Chondrocyte (in vitro differentiated cells): ENCODE data around the gene KCNK16. TPM values are rescaled to one million over a fixed set of nuclear protein-coding genes. Genes with fewer than 3 reads are reported as not detected.
A peak's percentile ranks its signal among the peaks of the same experiment; 100 is the strongest.

Source experiments
- DNase-seq: peaks from one replicate; pipeline ENCODE4 v3.0.0; 2021; ENCODE audit warnings: mixed read lengths, low spot score
- H3K27ac Mint-ChIP-seq: one replicate; pipeline ENCODE4 v1.8.0; 2021; ENCODE audit warnings: mild to moderate bottlenecking, moderate library complexity, mixed read lengths; ENCODE audit not compliant: unreplicated experiment
- H3K27me3 Mint-ChIP-seq: 2 replicates; pipeline ENCODE4 v1.8.0; 2021; ENCODE audit warnings: low read depth, mixed read lengths
- H3K36me3 Mint-ChIP-seq: 2 replicates; pipeline ENCODE4 v1.8.0; 2021; ENCODE audit warnings: low read depth, mixed read lengths
- H3K4me1 Mint-ChIP-seq: 2 replicates; pipeline ENCODE4 v1.8.0; 2021; ENCODE audit warnings: low read depth, mild to moderate bottlenecking, mixed read lengths
- H3K4me3 Mint-ChIP-seq: one replicate; pipeline ENCODE4 v1.8.0; 2021; ENCODE audit warnings: mild to moderate bottlenecking, moderate library complexity, mixed read lengths; ENCODE audit not compliant: unreplicated experiment
- H3K9me3 Mint-ChIP-seq: 2 replicates; pipeline ENCODE4 v1.8.0; 2021; ENCODE audit warnings: low read depth, mixed read lengths
- CTCF ChIP-seq: fragments of 200-600 bp; sonication (generic); IDR thresholded peaks from 2 replicates; pipeline ENCODE4 v1.5.0; 2021; ENCODE audit warnings: antibody characterized with exemption, mild to moderate bottlenecking, moderate library complexity
- total RNA-seq: library from RNA; stranded (reverse); gene quantifications from 3 replicates; pipeline ENCODE4 v1.2.1, GENCODE V29; 2021

The KCNK16 gene
- total RNA-seq, 1 donor from 2014 or later = not detected

- Mint-ChIP-seq H3K9me3 (no peaks in the 10 kb centered on the region), H3K4me3 (no peak overlapping the region), H3K27ac (no peak overlapping the region), H3K36me3 (no peaks in the 10 kb centered on the region), H3K27me3 (peaks cover 43% of the 10 kb centered on the region), H3K4me1 (peaks cover 4% of the 10 kb centered on the region)
- TF ChIP-seq CTCF = no peak
- peak; percentile 62 for DNase-seq
Observed at GRCh38 chr6:39335780-39336545, 13.5 kb upstream of the KCNK16 start.

GRCh38 chr6:39333644-39334438 lies 11.3 kb upstream of the KCNK16 start:
- peak; percentile 21 for DNase-seq
- no peak overlapping the region for H3K27ac Mint-ChIP-seq
- TF ChIP-seq CTCF = no peak
- H3K9me3 Mint-ChIP-seq = no peaks in the 10 kb centered on the region
- H3K27me3 Mint-ChIP-seq = peaks cover 52% of the 10 kb centered on the region
- peaks cover 4% of the 10 kb centered on the region for H3K4me1 Mint-ChIP-seq
- no peak overlapping the region for H3K4me3 Mint-ChIP-seq
- no peaks in the 10 kb centered on the region for H3K36me3 Mint-ChIP-seq

GRCh38 chr6:39330476-39330875 lies 8.0 kb upstream of the KCNK16 start:
- Mint-ChIP-seq H3K27me3 (peaks cover 73% of the 10 kb centered on the region), H3K36me3 (no peaks in the 10 kb centered on the region), H3K4me3 (no peak overlapping the region), H3K27ac (no peak overlapping the region), H3K4me1 (no peaks in the 10 kb centered on the region), H3K9me3 (no peaks in the 10 kb centered on the region)
- TF ChIP-seq CTCF = no peak
- DNase-seq = no peak

- H3K36me3 Mint-ChIP-seq = no peaks in the 10 kb centered on the region
- H3K4me1 Mint-ChIP-seq = no peaks in the 10 kb centered on the region
- H3K27me3 Mint-ChIP-seq = peaks cover 77% of the 10 kb centered on the region
- H3K27ac Mint-ChIP-seq = no peak overlapping the region
- H3K4me3 Mint-ChIP-seq = no peak overlapping the region
- no peak for DNase-seq
- H3K9me3 Mint-ChIP-seq = no peaks in the 10 kb centered on the region
- no peak for TF ChIP-seq CTCF
Observed at GRCh38 chr6:39330057-39330456, 7.6 kb upstream of the KCNK16 start.

- H3K36me3 Mint-ChIP-seq = no peaks in the 10 kb centered on the region
- no peaks in the 10 kb centered on the region for H3K9me3 Mint-ChIP-seq
- H3K4me3 Mint-ChIP-seq = no peak overlapping the region
- no peak overlapping the region for H3K27ac Mint-ChIP-seq
- TF ChIP-seq CTCF = no peak
- H3K4me1 Mint-ChIP-seq = no peaks in the 10 kb centered on the region
- H3K27me3 Mint-ChIP-seq = peaks cover 83% of the 10 kb centered on the region
- DNase-seq = no peak
Observed at GRCh38 chr6:39328066-39328465, 5.6 kb upstream of the KCNK16 start.
